GM10266 (cell line): ENCODE data around the gene AFAP1.
A peak's percentile ranks its signal among the peaks of the same experiment; 100 is the strongest.

Source experiments
- DNase-seq: peaks from one replicate; pipeline ENCODE4 v3.0.0; 2012; ENCODE audit errors: extremely low spot score
- TF ChIP-seq, protein P1 (sequence below): IDR thresholded peaks from 2 replicates; pipeline ENCODE4 v1.5.1; 2012; ENCODE audit warnings: mild to moderate bottlenecking, low read depth; ENCODE audit not compliant: control insufficient read depth, insufficient read depth; ENCODE audit errors: missing control alignments

The AFAP1 gene

GRCh38 chr4:7868436-7868775 is 71.3 kb downstream of the AFAP1 start:
- no peak for DNase-seq
- TF ChIP-seq, protein P1, sequence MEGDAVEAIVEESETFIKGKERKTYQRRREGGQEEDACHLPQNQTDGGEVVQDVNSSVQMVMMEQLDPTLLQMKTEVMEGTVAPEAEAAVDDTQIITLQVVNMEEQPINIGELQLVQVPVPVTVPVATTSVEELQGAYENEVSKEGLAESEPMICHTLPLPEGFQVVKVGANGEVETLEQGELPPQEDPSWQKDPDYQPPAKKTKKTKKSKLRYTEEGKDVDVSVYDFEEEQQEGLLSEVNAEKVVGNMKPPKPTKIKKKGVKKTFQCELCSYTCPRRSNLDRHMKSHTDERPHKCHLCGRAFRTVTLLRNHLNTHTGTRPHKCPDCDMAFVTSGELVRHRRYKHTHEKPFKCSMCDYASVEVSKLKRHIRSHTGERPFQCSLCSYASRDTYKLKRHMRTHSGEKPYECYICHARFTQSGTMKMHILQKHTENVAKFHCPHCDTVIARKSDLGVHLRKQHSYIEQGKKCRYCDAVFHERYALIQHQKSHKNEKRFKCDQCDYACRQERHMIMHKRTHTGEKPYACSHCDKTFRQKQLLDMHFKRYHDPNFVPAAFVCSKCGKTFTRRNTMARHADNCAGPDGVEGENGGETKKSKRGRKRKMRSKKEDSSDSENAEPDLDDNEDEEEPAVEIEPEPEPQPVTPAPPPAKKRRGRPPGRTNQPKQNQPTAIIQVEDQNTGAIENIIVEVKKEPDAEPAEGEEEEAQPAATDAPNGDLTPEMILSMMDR = no peak

- TF ChIP-seq, protein P1 = no peak
- no peak for DNase-seq
Observed at GRCh38 chr4:7867701-7868435, 71.8 kb downstream of the AFAP1 start.

DNA sequence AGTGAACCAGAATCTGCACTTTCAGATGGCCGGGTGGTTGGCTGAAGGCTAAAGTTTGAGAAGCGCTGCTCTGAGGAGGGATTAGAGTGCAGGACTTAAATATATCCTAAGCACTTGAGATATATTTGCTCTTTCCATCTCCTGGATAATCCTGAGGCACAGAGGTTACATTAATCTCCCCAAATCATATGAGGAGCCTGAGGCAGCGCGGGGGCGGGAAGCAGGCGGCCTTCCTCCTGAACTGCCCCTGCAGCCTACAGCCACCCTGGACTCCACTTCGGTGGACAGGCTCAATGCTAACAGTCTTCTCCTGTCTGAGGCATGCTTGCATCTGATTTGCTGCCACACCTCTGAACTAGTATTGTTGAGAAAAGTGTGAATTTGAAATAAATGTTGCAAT is 72.5 kb downstream of the AFAP1 start:
- TF ChIP-seq, protein P1 = no peak

DNA sequence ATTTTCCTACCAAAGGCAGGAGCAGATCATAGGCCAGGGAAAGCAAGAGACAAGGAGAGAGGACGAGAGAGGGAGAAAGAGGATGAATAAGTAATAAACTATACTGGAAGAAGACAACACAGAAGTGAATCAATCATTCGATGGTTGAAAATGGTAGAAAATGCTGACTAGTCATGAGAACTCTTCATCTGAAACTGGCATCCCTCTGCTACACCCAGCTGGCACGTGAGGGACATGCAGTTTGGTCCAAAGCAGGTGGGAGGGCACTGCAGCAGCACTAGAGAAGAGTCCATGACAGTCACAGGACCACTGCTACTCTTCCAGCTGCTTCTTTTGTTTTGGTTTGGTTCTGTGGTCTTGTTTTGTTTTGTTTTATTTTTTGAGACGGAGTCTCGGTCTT is 74.1 kb downstream of the AFAP1 start:
- DNase-seq = no peak
- TF ChIP-seq, protein P1 = no peak

More for the DNA sequence above, 72.5 kb downstream of the AFAP1 start:
- DNase-seq = no peak

- TF ChIP-seq, protein P1 = no peak
- no peak for DNase-seq
Observed at GRCh38 chr4:7864685-7865084, 75.0 kb downstream of the AFAP1 start.

DNA sequence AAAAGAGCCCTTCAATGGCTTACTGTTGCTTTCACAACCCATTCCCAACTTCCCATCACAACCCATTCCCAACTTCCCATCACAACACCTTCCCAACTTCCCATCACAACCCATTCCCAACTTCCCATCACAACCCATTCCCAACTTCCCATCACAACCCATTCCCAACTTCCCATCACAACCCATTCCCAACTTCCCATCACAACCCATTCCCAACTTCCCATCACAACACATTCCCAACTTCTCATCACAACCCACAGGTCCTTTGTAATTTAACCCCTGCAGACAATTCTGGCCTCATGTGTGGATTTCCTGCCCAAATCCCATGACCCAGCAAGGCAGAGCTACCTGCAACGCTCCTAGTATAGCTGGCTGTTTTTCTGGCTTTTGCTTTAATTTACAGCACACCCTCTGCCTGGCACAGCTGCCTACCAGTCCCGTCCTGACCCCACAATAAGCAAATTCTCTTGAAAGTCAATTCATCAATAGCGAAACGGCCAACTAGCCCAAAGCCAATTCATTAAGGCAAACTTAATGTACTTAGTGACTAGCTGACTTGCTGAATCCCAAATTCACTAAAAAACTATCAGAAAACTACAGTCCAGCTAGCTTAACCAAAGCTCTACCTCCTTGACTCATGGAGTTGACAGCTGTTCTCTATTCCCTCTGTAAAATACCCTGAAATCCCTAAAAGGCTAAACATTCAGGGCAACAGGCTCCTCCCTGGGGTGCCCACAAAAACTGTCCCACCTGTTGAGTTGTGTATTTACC is 75.6 kb downstream of the AFAP1 start:
- DNase-seq = peak; percentile 32
- TF ChIP-seq, protein P1 = no peak
